Liver (tissue), 9 donors: ENCODE results near the gene KLHDC7B. TPM values are rescaled to one million over a fixed set of nuclear protein-coding genes. Genes with fewer than 3 reads are reported as not detected.

Source experiments
- DNase-seq: peaks from one replicate; pipeline ENCODE4 v3.0.0-alpha.2; 2017; ENCODE audit warnings: low spot score
- H3K27ac ChIP-seq, 2 donors: one replicate each; pipeline ENCODE4 v1.7.0; 2013; ENCODE audit warnings: inconsistent platforms in 2 of 2, low read length in 2 of 2, control low read depth in 1 of 2, low read depth in 1 of 2, mild to moderate bottlenecking in 1 of 2
- H3K27me3 ChIP-seq, 4 donors: one replicate each; pipeline versions ENCODE4 v1.6.1 to v1.7.0; 2013; ENCODE audit warnings: low read length in 3 of 4, inconsistent platforms in 1 of 4, mild to moderate bottlenecking in 1 of 4, moderate library complexity in 1 of 4; ENCODE audit not compliant: control insufficient read depth in 4 of 4, insufficient read depth in 4 of 4
- H3K36me3 ChIP-seq, 4 donors: one replicate each; pipeline versions ENCODE4 v1.6.1 to v1.7.0; 2013; ENCODE audit warnings: low read length in 3 of 4, mild to moderate bottlenecking in 3 of 4, low read depth in 1 of 4, moderate library complexity in 1 of 4; ENCODE audit not compliant: control insufficient read depth in 4 of 4, insufficient read depth in 3 of 4
- H3K4me1 ChIP-seq, 4 donors: one replicate each; pipeline versions ENCODE4 v1.6.1 to v1.7.0; 2013; ENCODE audit warnings: low read length in 3 of 4, mild to moderate bottlenecking in 3 of 4, moderate library complexity in 1 of 4; ENCODE audit not compliant: control insufficient read depth in 4 of 4, insufficient read depth in 4 of 4
- H3K4me3 ChIP-seq, 3 donors: one replicate each; pipeline versions ENCODE4 v1.6.1 to v1.7.0; 2013; ENCODE audit warnings: low read length in 3 of 3, control low read depth in 1 of 3, low read depth in 1 of 3, mild to moderate bottlenecking in 1 of 3
- H3K9ac ChIP-seq, 2 donors: one replicate each; pipeline ENCODE4 v1.7.0; 2013; ENCODE audit warnings: low read length in 2 of 2, mild to moderate bottlenecking in 2 of 2, moderate library complexity in 2 of 2, control low read depth in 1 of 2, low read depth in 1 of 2
- H3K9me3 ChIP-seq, 4 donors: one replicate each; pipeline versions ENCODE4 v1.6.1 to v1.7.0; 2013; ENCODE audit warnings: low read length in 3 of 4; ENCODE audit not compliant: control insufficient read depth in 4 of 4
- FOXA1 ChIP-seq: IDR thresholded peaks from 2 replicates; pipeline ENCODE4 v1.6.1; 2016; ENCODE audit warnings: antibody characterized with exemption
- FOXA2 ChIP-seq: IDR thresholded peaks from 2 replicates; pipeline ENCODE4 v1.6.1; 2016; ENCODE audit warnings: antibody characterized with exemption
- GABPA ChIP-seq, 2 donors: IDR thresholded peaks in 1 of 2; conservative IDR thresholded peaks in 1 of 2; 2 replicates each; pipeline ENCODE4 v1.6.1; 2016; ENCODE audit warnings: antibody characterized with exemption in 2 of 2, mild to moderate bottlenecking in 1 of 2, moderate library complexity in 1 of 2
- HNF4A ChIP-seq, 2 donors: conservative IDR thresholded peaks; 2 replicates each; pipeline ENCODE4 v1.6.1; 2016; ENCODE audit warnings: antibody characterized with exemption in 2 of 2, mild to moderate bottlenecking in 2 of 2
- HNF4G ChIP-seq: IDR thresholded peaks from 2 replicates; pipeline ENCODE4 v1.6.1; 2016; ENCODE audit warnings: antibody characterized with exemption
- JUND ChIP-seq, 2 donors: IDR thresholded peaks; 2 replicates each; pipeline ENCODE4 v1.6.1; 2016; ENCODE audit warnings: antibody characterized with exemption in 2 of 2
- RAD21 ChIP-seq, 2 donors: IDR thresholded peaks; 2 replicates each; pipeline ENCODE4 v1.6.1; 2016; ENCODE audit warnings: antibody characterized with exemption in 2 of 2, mild to moderate bottlenecking in 2 of 2
- RXRA ChIP-seq, 2 donors: IDR thresholded peaks; 2 replicates each; pipeline ENCODE4 v1.6.1; 2017 to 2018; ENCODE audit warnings: antibody characterized with exemption in 2 of 2, mild to moderate bottlenecking in 1 of 2
- TAF1 ChIP-seq: conservative IDR thresholded peaks from 2 replicates; pipeline ENCODE4 v1.6.1; 2016; ENCODE audit warnings: antibody characterized with exemption, mild to moderate bottlenecking
- YY1 ChIP-seq: IDR thresholded peaks from 2 replicates; pipeline ENCODE4 v1.6.1; 2016; ENCODE audit warnings: antibody characterized with exemption, mild to moderate bottlenecking
- WGBS: extraction: QIAGEN DNeasy Blood & Tissue Kit; methylation state at CpG from one replicate; pipeline ENCODE4 v1.1.7; 2013; 5-methylcytosine and 5-hydroxymethylcytosine counted together
- polyA plus RNA-seq, 2 donors: library from polyadenylated mRNA; stranded (reverse) in 1 of 2; unstranded in 1 of 2; fragments of 200-250 nt in 1 of 2; fragments of >200 nt in 1 of 2; fragmentation: Nextera tagmentation in 1 of 2; extraction: Ambion mirVana in 1 of 2; gene quantifications; one replicate each; pipeline versions ENCODE4 v1.2.1 to v1.2.3, GENCODE V29; 2013 to 2015
- total RNA-seq, 2 donors: library from RNA; depleted of rRNA; stranded (reverse); fragments of >200 nt; gene quantifications; one replicate each; pipeline ENCODE4 v1.2.3, GENCODE V29; 2014
- TF ChIP-seq, protein P1 (sequence below): IDR thresholded peaks from 2 replicates; pipeline ENCODE4 v1.6.1; 2016; ENCODE audit warnings: antibody characterized with exemption
- TF ChIP-seq, protein P2 (sequence below): IDR thresholded peaks from 2 replicates; pipeline ENCODE4 v1.6.1; 2016; ENCODE audit warnings: antibody characterized with exemption
- TF ChIP-seq, protein P3 (sequence below): IDR thresholded peaks from 2 replicates; pipeline ENCODE4 v1.6.1; 2016; ENCODE audit warnings: antibody characterized with exemption
- TF ChIP-seq, protein P4 (sequence below): fragments of 150-350 bp; IDR thresholded peaks from 2 replicates; pipeline ENCODE4 v1.5.1; 2017; ENCODE audit warnings: improper control_type of control experiment, low read depth, low read length; ENCODE audit not compliant: missing input control
- TF ChIP-seq, protein P5 (sequence below): IDR thresholded peaks from 2 replicates; pipeline ENCODE4 v1.6.1; 2016; ENCODE audit warnings: antibody characterized with exemption, mild to moderate bottlenecking
- donor health status: healthy.
- donor health status: healthy.
- donor health status: healthy.
- donor health status: healthy.
- donor health status: healthy.

Gene KLHDC7B
- total and polyA plus RNA-seq, 4 donors, result 0.08 to 0.16 (median 0.08) TPM; not detected in 1

DNA sequence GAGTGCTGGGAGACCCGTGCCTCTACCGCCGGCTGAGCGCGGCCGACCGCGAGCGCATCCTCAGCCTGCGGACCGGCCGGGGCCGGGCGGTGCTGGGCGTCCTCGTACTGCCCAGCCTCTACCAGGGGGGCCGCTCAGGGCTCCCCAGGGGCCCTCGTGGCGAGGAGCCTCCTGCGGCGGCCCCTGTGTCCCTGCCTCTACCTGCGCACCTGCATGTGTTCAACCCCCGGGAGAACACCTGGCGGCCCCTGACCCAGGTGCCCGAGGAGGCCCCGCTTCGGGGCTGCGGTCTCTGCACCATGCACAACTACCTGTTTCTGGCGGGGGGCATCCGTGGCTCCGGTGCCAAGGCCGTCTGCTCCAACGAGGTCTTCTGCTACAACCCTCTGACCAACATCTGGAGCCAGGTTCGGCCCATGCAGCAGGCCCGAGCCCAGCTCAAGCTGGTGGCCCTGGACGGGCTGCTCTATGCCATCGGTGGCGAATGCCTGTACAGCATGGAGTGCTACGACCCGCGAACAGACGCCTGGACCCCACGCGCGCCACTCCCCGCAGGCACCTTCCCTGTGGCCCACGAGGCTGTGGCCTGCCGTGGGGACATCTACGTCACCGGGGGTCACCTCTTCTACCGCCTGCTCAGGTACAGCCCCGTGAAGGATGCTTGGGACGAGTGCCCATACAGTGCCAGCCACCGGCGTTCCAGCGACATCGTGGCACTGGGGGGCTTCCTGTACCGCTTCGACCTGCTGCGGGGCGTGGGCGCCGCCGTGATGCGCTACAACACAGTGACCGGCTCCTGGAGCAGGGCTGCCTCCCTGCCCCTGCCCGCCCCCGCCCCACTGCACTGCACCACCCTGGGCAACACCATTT lies 3.5 kb downstream of the KLHDC7B start:
- H3K36me3 ChIP-seq, result no peaks in the 10 kb centered on the region
- peaks cover 0 to 13% (median 8%) of the 10 kb centered on the region in 4 donors for H3K4me1 ChIP-seq
- 62% methylated on average over 68 of the region's 68 CpGs for WGBS
- H3K27ac ChIP-seq, result no peak overlapping the region
- no peaks in the 10 kb centered on the region for H3K9me3 ChIP-seq
- TF ChIP-seq GABPA (IDR thresholded peaks at IDR 0.05 in 1 of 2, conservative IDR thresholded peaks at IDR 0.05 in 1 of 2), result no peak
- TF ChIP-seq FOXA2, result no peak
- TF ChIP-seq TAF1, result no peak
- TF ChIP-seq JUND (IDR thresholded peaks at IDR 0.05), result no peak
- TF ChIP-seq, protein P1, sequence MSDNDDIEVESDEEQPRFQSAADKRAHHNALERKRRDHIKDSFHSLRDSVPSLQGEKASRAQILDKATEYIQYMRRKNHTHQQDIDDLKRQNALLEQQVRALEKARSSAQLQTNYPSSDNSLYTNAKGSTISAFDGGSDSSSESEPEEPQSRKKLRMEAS, result no peak
- TF ChIP-seq RAD21 (IDR thresholded peaks at IDR 0.05), result no peak
- no peak for TF ChIP-seq RXRA (IDR thresholded peaks at IDR 0.05)
- TF ChIP-seq, protein P2, sequence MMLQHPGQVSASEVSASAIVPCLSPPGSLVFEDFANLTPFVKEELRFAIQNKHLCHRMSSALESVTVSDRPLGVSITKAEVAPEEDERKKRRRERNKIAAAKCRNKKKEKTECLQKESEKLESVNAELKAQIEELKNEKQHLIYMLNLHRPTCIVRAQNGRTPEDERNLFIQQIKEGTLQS, result no peak
- TF ChIP-seq HNF4G, result no peak
- no peak for TF ChIP-seq YY1
- TF ChIP-seq, protein P3, sequence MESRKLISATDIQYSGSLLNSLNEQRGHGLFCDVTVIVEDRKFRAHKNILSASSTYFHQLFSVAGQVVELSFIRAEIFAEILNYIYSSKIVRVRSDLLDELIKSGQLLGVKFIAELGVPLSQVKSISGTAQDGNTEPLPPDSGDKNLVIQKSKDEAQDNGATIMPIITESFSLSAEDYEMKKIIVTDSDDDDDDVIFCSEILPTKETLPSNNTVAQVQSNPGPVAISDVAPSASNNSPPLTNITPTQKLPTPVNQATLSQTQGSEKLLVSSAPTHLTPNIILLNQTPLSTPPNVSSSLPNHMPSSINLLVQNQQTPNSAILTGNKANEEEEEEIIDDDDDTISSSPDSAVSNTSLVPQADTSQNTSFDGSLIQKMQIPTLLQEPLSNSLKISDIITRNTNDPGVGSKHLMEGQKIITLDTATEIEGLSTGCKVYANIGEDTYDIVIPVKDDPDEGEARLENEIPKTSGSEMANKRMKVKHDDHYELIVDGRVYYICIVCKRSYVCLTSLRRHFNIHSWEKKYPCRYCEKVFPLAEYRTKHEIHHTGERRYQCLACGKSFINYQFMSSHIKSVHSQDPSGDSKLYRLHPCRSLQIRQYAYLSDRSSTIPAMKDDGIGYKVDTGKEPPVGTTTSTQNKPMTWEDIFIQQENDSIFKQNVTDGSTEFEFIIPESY, result no peak
- peak overlapping the region in 1 of 2 donors; percentile 25 for H3K9ac ChIP-seq
- DNase-seq, result no peak
- no peaks in the 10 kb centered on the region for H3K27me3 ChIP-seq
- H3K4me3 ChIP-seq, result peak overlapping the region in 1 of 3 donors; percentile 42

DNA sequence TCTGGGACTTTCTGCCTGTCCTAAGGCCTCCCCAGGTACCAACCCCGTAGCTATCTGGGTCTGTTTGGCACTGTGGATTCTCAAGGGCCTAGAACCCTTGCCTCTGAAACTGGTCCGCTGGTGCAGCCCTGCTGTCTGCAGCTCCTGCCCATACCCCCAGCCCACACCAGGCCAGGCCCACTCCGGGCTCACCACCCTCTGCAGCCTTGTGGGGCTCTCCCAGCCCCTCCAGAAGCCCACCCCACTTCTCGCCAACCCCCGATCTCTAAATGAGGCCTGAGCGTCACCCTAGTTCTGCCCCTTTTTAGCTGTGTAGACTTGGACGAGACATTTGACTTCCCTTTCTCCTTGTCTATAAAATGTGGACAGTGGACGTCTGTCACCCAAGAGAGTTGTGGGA lies 4.7 kb downstream of the KLHDC7B start:
- DNase-seq, result no peak
- Histone ChIP-seq H3K27me3 (no peaks in the 10 kb centered on the region), H3K9ac (no peak overlapping the region), H3K4me3 (no peak overlapping the region), H3K36me3 (no peaks in the 10 kb centered on the region), H3K9me3 (no peaks in the 10 kb centered on the region), H3K27ac (no peak overlapping the region), H3K4me1 (peaks cover 0 to 9% (median 8%) of the 10 kb centered on the region in 4 donors)
- no peak for TF ChIP-seq GABPA (IDR thresholded peaks at IDR 0.05 in 1 of 2, conservative IDR thresholded peaks at IDR 0.05 in 1 of 2)
- TF ChIP-seq, protein P2, result no peak
- WGBS, result 96% methylated on average over 8 of the region's 8 CpGs

DNA sequence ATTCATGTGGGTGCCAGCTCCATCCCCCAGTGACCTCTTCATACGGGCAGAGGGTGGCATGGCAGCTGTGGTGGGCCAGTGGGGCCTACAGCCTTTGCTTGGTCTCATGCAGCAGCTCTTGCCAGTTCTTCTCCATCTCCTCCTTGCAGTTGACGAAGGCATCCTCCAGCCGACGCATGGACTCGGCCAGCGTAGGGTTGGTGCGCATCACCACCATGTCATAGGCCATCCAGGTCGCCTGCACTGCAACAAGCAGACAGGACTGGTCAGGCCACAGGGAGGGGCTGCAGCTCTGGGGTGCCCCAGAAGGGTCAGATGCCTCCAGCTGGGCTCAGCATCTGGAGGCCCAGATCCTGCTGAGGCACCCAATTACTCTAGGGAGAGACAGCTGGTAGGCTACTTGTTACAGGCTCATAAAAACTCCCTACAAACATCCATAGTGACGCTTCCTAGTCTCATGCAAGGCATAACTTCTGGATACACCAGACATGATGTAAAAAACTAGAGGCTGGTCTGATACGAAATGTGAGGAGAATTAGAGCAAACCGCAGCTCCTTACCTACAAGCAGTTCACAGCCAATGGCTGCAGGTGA lies 5.6 kb downstream of the KLHDC7B start:
- H3K9me3 ChIP-seq, result no peaks in the 10 kb centered on the region
- H3K4me3 ChIP-seq, result no peak overlapping the region
- DNase-seq, result no peak
- H3K9ac ChIP-seq, result no peak overlapping the region
- no peak overlapping the region for H3K27ac ChIP-seq
- peaks cover 0 to 9% (median 8%) of the 10 kb centered on the region in 4 donors for H3K4me1 ChIP-seq
- no peaks in the 10 kb centered on the region for H3K27me3 ChIP-seq
- 93% methylated on average over 11 of the region's 11 CpGs for WGBS
- no peaks in the 10 kb centered on the region for H3K36me3 ChIP-seq
- no peak for TF ChIP-seq GABPA (IDR thresholded peaks at IDR 0.05 in 1 of 2, conservative IDR thresholded peaks at IDR 0.05 in 1 of 2)
- TF ChIP-seq, protein P2, result no peak
- no peak for TF ChIP-seq TAF1
- TF ChIP-seq YY1, result no peak
- no peak for TF ChIP-seq HNF4A (conservative IDR thresholded peaks at IDR 0.05)
- TF ChIP-seq RXRA (IDR thresholded peaks at IDR 0.05), result no peak
- TF ChIP-seq, protein P4, sequence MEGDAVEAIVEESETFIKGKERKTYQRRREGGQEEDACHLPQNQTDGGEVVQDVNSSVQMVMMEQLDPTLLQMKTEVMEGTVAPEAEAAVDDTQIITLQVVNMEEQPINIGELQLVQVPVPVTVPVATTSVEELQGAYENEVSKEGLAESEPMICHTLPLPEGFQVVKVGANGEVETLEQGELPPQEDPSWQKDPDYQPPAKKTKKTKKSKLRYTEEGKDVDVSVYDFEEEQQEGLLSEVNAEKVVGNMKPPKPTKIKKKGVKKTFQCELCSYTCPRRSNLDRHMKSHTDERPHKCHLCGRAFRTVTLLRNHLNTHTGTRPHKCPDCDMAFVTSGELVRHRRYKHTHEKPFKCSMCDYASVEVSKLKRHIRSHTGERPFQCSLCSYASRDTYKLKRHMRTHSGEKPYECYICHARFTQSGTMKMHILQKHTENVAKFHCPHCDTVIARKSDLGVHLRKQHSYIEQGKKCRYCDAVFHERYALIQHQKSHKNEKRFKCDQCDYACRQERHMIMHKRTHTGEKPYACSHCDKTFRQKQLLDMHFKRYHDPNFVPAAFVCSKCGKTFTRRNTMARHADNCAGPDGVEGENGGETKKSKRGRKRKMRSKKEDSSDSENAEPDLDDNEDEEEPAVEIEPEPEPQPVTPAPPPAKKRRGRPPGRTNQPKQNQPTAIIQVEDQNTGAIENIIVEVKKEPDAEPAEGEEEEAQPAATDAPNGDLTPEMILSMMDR, result no peak
- no peak for TF ChIP-seq JUND (IDR thresholded peaks at IDR 0.05)
- no peak for TF ChIP-seq HNF4G
- TF ChIP-seq, protein P1, result no peak
- TF ChIP-seq, protein P5, sequence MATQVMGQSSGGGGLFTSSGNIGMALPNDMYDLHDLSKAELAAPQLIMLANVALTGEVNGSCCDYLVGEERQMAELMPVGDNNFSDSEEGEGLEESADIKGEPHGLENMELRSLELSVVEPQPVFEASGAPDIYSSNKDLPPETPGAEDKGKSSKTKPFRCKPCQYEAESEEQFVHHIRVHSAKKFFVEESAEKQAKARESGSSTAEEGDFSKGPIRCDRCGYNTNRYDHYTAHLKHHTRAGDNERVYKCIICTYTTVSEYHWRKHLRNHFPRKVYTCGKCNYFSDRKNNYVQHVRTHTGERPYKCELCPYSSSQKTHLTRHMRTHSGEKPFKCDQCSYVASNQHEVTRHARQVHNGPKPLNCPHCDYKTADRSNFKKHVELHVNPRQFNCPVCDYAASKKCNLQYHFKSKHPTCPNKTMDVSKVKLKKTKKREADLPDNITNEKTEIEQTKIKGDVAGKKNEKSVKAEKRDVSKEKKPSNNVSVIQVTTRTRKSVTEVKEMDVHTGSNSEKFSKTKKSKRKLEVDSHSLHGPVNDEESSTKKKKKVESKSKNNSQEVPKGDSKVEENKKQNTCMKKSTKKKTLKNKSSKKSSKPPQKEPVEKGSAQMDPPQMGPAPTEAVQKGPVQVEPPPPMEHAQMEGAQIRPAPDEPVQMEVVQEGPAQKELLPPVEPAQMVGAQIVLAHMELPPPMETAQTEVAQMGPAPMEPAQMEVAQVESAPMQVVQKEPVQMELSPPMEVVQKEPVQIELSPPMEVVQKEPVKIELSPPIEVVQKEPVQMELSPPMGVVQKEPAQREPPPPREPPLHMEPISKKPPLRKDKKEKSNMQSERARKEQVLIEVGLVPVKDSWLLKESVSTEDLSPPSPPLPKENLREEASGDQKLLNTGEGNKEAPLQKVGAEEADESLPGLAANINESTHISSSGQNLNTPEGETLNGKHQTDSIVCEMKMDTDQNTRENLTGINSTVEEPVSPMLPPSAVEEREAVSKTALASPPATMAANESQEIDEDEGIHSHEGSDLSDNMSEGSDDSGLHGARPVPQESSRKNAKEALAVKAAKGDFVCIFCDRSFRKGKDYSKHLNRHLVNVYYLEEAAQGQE, result no peak
- TF ChIP-seq FOXA1, result no peak
- TF ChIP-seq FOXA2, result no peak
